ENCODE data around the gene DPH1.

DPH1 gene

GRCh38 chr17:2051933-2052559 lies 22.1 kb downstream of the DPH1 start (continued):
- TF ChIP-seq KLF17 (tag by site-specific recombination; IDR thresholded peaks at IDR 0.05) (no peak), IKZF3 (tag by site-specific recombination; IDR thresholded peaks at IDR 0.05) (peak; percentile 51; the same call in 1 of the 2 replicates), ZNF600 (tag by site-specific recombination; IDR thresholded peaks at IDR 0.05) (peak; percentile 32; the same call in 1 of the 2 replicates), GLIS2 (tag by site-specific recombination; IDR thresholded peaks at IDR 0.05) (0 out of 2 replicates have a peak, but pooled peaks have one; percentile 18), ZNF24 (tag by site-specific recombination; IDR thresholded peaks at IDR 0.05) (no peak), AEBP2 (tag by site-specific recombination; IDR thresholded peaks at IDR 0.05; ENCODE audit: borderline replicate concordance) (no peak), ZNF561 (tag by site-specific recombination; IDR thresholded peaks at IDR 0.05; ENCODE audit: borderline replicate concordance) (no peak)

- ChIA-PET CTCF (interaction anchor here (0.6 to 4.5 kb wide), 37 partner anchors 8 to 866 kb away, joined by 3 to 143 read pairs (median 4); no protein-coding TSS in a partner anchor), POLR2A (interaction anchor here (0.5 to 1.2 kb wide), 2 partner anchors 169 to 191 kb away, joined by 8 to 11 read pairs; no protein-coding TSS in a partner anchor)
- Histone ChIP-seq H3K4me3 (ENCODE audit: low read depth, low read length) (peak overlapping the region; percentile 48), H3K27ac (ENCODE audit: extremely low read depth, low read depth, low read length) (no peak overlapping the region; the same call in 1 of the 2 replicates), H3K9me3 (ENCODE audit: control insufficient read depth, insufficient read depth, low read depth, low read length) (no peaks in the 10 kb centered on the region), H3K4me1 (ENCODE audit: control insufficient read depth, insufficient read depth, low read length) (peaks cover 10% of the 10 kb centered on the region), H3K36me3 (ENCODE audit: control insufficient read depth in 2 of 2, insufficient read depth in 1 of 2, low read length in 2 of 2) (no peaks in the 10 kb centered on the region)
- TF ChIP-seq ZNF654 (tag by site-specific recombination; IDR thresholded peaks at IDR 0.05; ENCODE audit: low read depth) (peak; percentile 57), ZNF76 (tag by site-specific recombination; IDR thresholded peaks at IDR 0.05; ENCODE audit: borderline replicate concordance, low read depth) (peak; percentile 69), SP2 (tag by site-specific recombination; IDR thresholded peaks at IDR 0.05) (peak; percentile 72), IKZF3 (tag by site-specific recombination; IDR thresholded peaks at IDR 0.05) (peak; percentile 88), BCL11A (tag by site-specific recombination; IDR thresholded peaks at IDR 0.05; ENCODE audit: low read depth) (peak; percentile 85; the same call in 1 of the 2 replicates), ZBTB6 (tag by site-specific recombination; IDR thresholded peaks at IDR 0.05) (0 out of 2 replicates have a peak, but pooled peaks have one; percentile 46), ZNF473 (tag by site-specific recombination; IDR thresholded peaks at IDR 0.05) (no peak), ZNF549 (tag by site-specific recombination; IDR thresholded peaks at IDR 0.05) (no peak), ZNF639 (tag by site-specific recombination; IDR thresholded peaks at IDR 0.05) (no peak; the same call in 1 of the 2 replicates), ZBTB17 (tag by site-specific recombination; IDR thresholded peaks at IDR 0.05) (peak; percentile 92), ZNF600 (tag by site-specific recombination; IDR thresholded peaks at IDR 0.05) (peak; percentile 100), OSR2 (tag by site-specific recombination; IDR thresholded peaks at IDR 0.05) (peak; percentile 29), PATZ1 (tag by site-specific recombination; IDR thresholded peaks at IDR 0.05) (peak; percentile 100), PRDM10 (tag by site-specific recombination; IDR thresholded peaks at IDR 0.05) (peak; percentile 76), ZNF785 (tag by site-specific recombination; IDR thresholded peaks at IDR 0.05) (no peak; the same call in 1 of the 2 replicates), ZSCAN30 (tag by site-specific recombination; IDR thresholded peaks at IDR 0.05) (peak; percentile 55; the same call in 1 of the 2 replicates), ZNF658 (tag by site-specific recombination; IDR thresholded peaks at IDR 0.05) (no peak), ZNF24 (tag by site-specific recombination; IDR thresholded peaks at IDR 0.05) (peak; percentile 54; the same call in 1 of the 2 replicates)
Observed at GRCh38 chr17:2053380-2054261, 23.7 kb downstream of the DPH1 start.

All from HEK293 (cell line).